IPS-18a (cell line): ENCODE data around the gene FRMPD4.

Source experiments
- H3K27ac ChIP-seq: one replicate; pipeline ENCODE4 v1.5.1; 2013; ENCODE audit warnings: low read length
- H3K27me3 ChIP-seq: one replicate; pipeline ENCODE4 v1.6.1; 2013; ENCODE audit warnings: mild to moderate bottlenecking, low read length; ENCODE audit not compliant: control insufficient read depth, insufficient read depth
- H3K36me3 ChIP-seq: one replicate; pipeline ENCODE4 v1.6.1; 2013; ENCODE audit warnings: low read depth, low read length; ENCODE audit not compliant: control insufficient read depth
- H3K4me1 ChIP-seq: one replicate; pipeline ENCODE4 v1.6.1; 2013; ENCODE audit warnings: low read depth, low read length; ENCODE audit not compliant: control insufficient read depth
- H3K4me3 ChIP-seq: one replicate; pipeline ENCODE4 v1.5.1; 2013; ENCODE audit warnings: low read length
- H3K9ac ChIP-seq: one replicate; pipeline ENCODE4 v1.6.1; 2013; ENCODE audit warnings: mild to moderate bottlenecking, low read length, moderate library complexity
- H3K9me3 ChIP-seq: one replicate; pipeline ENCODE4 v1.6.1; 2013; ENCODE audit warnings: low read depth, low read length; ENCODE audit not compliant: control insufficient read depth

FRMPD4 gene

DNA sequence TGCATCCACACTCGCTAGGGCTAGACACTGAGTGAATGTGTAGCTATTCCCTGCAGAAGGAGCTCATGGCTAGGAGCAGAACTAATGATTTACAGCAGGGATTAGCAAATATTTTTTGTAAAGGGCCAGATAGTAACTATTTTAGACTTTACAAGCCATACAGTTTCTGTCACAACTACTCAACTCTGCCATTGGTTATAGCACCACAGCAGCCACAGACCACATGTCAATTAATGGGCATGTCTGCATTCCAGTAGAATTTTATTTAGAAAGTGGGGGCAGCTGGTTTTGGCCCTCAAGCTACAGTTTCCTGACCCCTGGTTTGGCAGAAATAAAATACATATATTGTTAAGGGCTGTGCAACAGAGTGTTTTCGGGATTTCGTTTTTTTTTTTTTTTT is 192.6 kb downstream of the FRMPD4 start:
- Histone ChIP-seq H3K4me1 (peaks cover 8% of the 10 kb centered on the region), H3K4me3 (no peak overlapping the region), H3K9ac (no peak overlapping the region), H3K36me3 (no peaks in the 10 kb centered on the region), H3K27me3 (no peaks in the 10 kb centered on the region), H3K27ac (no peak overlapping the region), H3K9me3 (no peaks in the 10 kb centered on the region)

GRCh38 chrX:12332786-12333347 is 194.6 kb downstream of the FRMPD4 start:
- Histone ChIP-seq H3K9ac (no peak overlapping the region), H3K36me3 (no peaks in the 10 kb centered on the region), H3K9me3 (no peaks in the 10 kb centered on the region), H3K27ac (no peak overlapping the region), H3K4me1 (peaks cover 8% of the 10 kb centered on the region), H3K4me3 (no peak overlapping the region), H3K27me3 (no peaks in the 10 kb centered on the region)

GRCh38 chrX:12339921-12340320 is 201.6 kb downstream of the FRMPD4 start:
- H3K27me3 ChIP-seq: no peaks in the 10 kb centered on the region
- no peaks in the 10 kb centered on the region for H3K4me1 ChIP-seq
- H3K36me3 ChIP-seq: no peaks in the 10 kb centered on the region
- H3K4me3 ChIP-seq: no peak overlapping the region
- no peaks in the 10 kb centered on the region for H3K9me3 ChIP-seq
- no peak overlapping the region for H3K9ac ChIP-seq
- no peak overlapping the region for H3K27ac ChIP-seq

DNA sequence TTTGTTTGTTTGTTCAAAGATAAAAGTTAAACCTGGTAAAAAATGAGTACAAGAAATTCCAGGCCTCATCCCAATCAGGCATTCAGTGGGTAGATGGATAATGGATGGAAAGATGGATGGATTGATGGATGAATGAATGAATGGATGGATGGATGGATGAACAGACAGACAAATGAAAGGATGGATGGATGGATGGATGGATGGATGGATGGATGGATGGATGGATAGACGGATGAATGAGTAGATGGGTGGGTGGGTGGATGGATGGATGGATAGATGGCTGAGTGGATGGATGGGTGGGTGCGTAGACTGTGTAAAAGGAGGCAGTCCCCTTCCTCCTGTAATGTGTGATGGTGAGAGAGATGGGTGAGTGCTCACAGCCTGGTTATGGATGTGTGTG is 206.7 kb downstream of the FRMPD4 start:
- no peaks in the 10 kb centered on the region for H3K9me3 ChIP-seq
- H3K4me3 ChIP-seq: no peak overlapping the region
- no peak overlapping the region for H3K9ac ChIP-seq
- no peaks in the 10 kb centered on the region for H3K27me3 ChIP-seq
- no peaks in the 10 kb centered on the region for H3K36me3 ChIP-seq
- H3K4me1 ChIP-seq: no peaks in the 10 kb centered on the region
- no peak overlapping the region for H3K27ac ChIP-seq

GRCh38 chrX:12349201-12349600 is 210.9 kb downstream of the FRMPD4 start:
- Histone ChIP-seq H3K4me1 (no peaks in the 10 kb centered on the region), H3K27ac (no peak overlapping the region), H3K27me3 (no peaks in the 10 kb centered on the region), H3K36me3 (no peaks in the 10 kb centered on the region), H3K9me3 (no peaks in the 10 kb centered on the region), H3K4me3 (no peak overlapping the region), H3K9ac (no peak overlapping the region)

DNA sequence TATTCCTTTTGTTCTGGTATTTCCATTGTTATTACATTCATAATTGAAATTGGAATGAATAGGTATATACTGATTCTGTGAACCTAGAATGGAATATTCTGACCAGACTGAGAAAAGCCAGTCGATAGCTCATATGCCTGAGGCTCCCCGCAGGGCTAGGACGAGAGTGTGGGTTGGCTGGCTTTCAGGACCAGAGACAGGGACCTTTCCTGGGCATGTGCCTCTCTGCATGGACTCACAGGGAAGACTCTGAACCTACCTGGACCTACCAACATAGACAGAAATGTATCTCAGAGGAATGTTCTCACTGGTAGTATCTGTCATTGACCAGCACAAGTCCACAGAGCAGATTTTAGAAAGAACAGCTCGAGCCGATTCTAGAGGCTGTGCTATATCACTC is 214.6 kb downstream of the FRMPD4 start:
- Histone ChIP-seq H3K4me3 (no peak overlapping the region), H3K36me3 (no peaks in the 10 kb centered on the region), H3K9ac (no peak overlapping the region), H3K27ac (no peak overlapping the region), H3K9me3 (no peaks in the 10 kb centered on the region), H3K4me1 (no peaks in the 10 kb centered on the region), H3K27me3 (no peaks in the 10 kb centered on the region)

DNA sequence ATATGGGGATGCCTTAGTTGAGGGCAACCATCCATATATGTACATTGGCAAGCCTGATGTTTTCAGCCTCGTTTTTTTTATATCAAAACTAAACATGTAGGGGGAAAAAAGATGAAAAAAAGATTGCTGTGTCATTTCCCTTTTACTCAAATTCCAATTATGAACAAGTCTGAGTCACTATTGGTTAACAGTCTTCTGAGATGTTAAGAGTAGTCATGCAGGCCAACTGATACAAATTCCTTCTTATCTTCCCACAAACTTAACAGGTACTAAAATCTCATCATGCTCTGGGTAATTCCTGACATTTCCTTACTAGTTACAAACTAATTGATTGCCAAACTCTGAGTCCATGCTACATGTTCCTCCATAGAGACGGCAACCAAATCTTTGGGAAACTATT is 222.1 kb downstream of the FRMPD4 start:
- no peaks in the 10 kb centered on the region for H3K27me3 ChIP-seq
- H3K9ac ChIP-seq: no peak overlapping the region
- H3K9me3 ChIP-seq: no peaks in the 10 kb centered on the region
- H3K4me1 ChIP-seq: no peaks in the 10 kb centered on the region
- H3K4me3 ChIP-seq: no peak overlapping the region
- no peaks in the 10 kb centered on the region for H3K36me3 ChIP-seq
- no peak overlapping the region for H3K27ac ChIP-seq

GRCh38 chrX:12360986-12361598 is 222.8 kb downstream of the FRMPD4 start:
- H3K27ac ChIP-seq: no peak overlapping the region
- no peaks in the 10 kb centered on the region for H3K9me3 ChIP-seq
- no peaks in the 10 kb centered on the region for H3K36me3 ChIP-seq
- no peaks in the 10 kb centered on the region for H3K27me3 ChIP-seq
- no peak overlapping the region for H3K9ac ChIP-seq
- H3K4me1 ChIP-seq: no peaks in the 10 kb centered on the region
- no peak overlapping the region for H3K4me3 ChIP-seq

- Histone ChIP-seq H3K4me1 (no peaks in the 10 kb centered on the region), H3K27me3 (no peaks in the 10 kb centered on the region), H3K27ac (no peak overlapping the region), H3K9me3 (no peaks in the 10 kb centered on the region), H3K36me3 (no peaks in the 10 kb centered on the region), H3K9ac (no peak overlapping the region), H3K4me3 (no peak overlapping the region)
Observed at GRCh38 chrX:12363216-12363615, 224.9 kb downstream of the FRMPD4 start.

GRCh38 chrX:12366440-12366839 is 228.2 kb downstream of the FRMPD4 start:
- Histone ChIP-seq H3K4me1 (no peaks in the 10 kb centered on the region), H3K4me3 (no peak overlapping the region), H3K27ac (no peak overlapping the region), H3K9ac (no peak overlapping the region), H3K36me3 (no peaks in the 10 kb centered on the region), H3K9me3 (no peaks in the 10 kb centered on the region), H3K27me3 (no peaks in the 10 kb centered on the region)

DNA sequence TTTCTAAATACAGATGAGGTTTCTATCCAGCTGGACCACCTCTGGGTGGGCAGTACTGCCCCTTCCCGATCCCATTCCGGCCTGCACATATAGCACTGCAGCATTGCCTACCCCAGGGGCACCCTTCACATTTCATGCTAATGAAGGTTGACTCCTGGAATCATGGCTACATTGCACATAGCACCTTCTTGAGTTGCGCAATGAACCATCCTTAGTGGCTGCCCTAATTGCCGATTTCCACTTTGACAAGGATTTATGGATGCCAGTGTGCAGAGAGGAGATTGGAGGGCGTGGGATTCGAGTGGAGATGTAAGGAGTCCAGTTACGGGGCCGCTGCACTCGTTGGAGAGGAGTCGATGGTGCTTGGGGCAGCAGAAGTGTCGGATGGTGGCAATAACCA is 229.0 kb downstream of the FRMPD4 start:
- Histone ChIP-seq H3K27me3 (no peaks in the 10 kb centered on the region), H3K27ac (no peak overlapping the region), H3K9ac (no peak overlapping the region), H3K36me3 (no peaks in the 10 kb centered on the region), H3K9me3 (no peaks in the 10 kb centered on the region), H3K4me1 (peaks cover 2% of the 10 kb centered on the region), H3K4me3 (no peak overlapping the region)

GRCh38 chrX:12370497-12370986 is 232.3 kb downstream of the FRMPD4 start:
- H3K4me3 ChIP-seq: no peak overlapping the region
- H3K27me3 ChIP-seq: no peaks in the 10 kb centered on the region
- H3K27ac ChIP-seq: no peak overlapping the region
- no peaks in the 10 kb centered on the region for H3K36me3 ChIP-seq
- peaks cover 2% of the 10 kb centered on the region for H3K4me1 ChIP-seq
- H3K9me3 ChIP-seq: no peaks in the 10 kb centered on the region
- no peak overlapping the region for H3K9ac ChIP-seq
